ENCODE results near the gene RNF17.
"Not testable (repeated sequence)": the region's sequence is repeated elsewhere in the genome, so short reads cannot be mapped to it uniquely, and the experiment has no call there.

Gene RNF17

GRCh38 chr13:24742977-24743376, 21.0 kb upstream of the RNF17 start:
- no peak for DNase-seq

DNA sequence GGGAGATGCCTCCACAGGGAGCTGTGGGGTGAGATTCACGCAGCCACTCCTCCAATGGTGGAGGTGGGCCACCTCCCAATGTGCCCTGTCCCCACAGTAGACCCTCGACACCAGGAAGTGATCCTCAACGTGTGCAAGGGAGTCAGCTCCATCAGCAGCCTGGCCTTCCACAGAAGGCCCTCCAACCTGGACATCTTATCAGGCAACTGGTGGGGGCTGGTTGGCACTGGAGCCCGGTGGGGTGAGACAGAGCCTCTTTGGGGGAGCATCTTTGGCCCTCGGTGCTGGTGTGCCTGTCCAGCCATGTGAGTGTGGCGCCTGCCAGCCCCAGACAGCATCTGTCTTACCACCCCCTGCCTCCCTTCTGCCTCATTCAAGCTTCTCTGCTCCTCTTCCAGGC, 19.7 kb upstream of the RNF17 start:
- DNase-seq = no peak

GRCh38 chr13:24745516-24745860, 18.5 kb upstream of the RNF17 start:
- DNase-seq = no peak

GRCh38 chr13:24745861-24746617, 17.9 kb upstream of the RNF17 start:
- no peak for DNase-seq

GRCh38 chr13:24746618-24747247, 17.2 kb upstream of the RNF17 start:
- DNase-seq = no peak

DNA sequence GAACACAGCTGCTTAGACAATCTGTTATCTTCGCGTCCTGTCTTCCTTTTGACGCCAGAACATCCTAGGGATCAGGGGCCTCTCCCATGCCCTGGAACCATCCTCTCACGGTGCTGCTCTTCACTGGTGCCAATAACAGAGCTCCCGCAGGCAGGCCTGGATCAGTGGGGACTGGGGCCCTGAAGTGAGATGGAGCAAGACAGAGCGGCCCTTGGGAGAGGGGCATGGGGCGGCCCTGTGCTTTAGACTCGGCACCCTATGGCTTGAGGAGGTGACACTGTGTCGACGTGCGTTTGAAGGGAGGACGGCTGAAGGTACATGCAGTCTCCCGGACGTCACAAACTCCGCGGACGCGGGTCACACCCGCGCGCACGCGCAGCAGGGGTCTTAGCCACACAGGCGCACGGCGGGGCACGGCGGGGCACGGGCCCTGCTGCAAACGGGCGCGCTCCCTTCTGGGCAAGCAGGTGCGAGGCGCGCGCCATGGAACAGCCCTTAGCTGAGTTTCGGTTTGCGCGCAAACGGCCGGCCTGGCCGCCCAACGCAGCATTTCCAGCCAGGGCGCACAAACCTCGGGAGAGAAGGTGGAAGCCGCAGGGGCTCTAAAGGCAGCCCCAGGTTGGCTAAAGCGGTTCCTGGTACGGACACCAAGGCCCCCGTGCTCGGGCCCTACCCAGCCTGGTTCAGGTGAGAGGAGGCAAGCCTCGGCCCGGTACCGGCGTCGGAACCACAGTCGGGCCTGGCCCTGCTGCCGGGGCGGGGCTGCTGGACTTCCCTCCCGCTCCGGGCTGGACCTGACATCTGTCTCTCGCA, 16.5 kb upstream of the RNF17 start:
- DNase-seq = no peak

- DNase-seq = no peak
Observed at GRCh38 chr13:24748061-24748400, 15.9 kb upstream of the RNF17 start.

DNA sequence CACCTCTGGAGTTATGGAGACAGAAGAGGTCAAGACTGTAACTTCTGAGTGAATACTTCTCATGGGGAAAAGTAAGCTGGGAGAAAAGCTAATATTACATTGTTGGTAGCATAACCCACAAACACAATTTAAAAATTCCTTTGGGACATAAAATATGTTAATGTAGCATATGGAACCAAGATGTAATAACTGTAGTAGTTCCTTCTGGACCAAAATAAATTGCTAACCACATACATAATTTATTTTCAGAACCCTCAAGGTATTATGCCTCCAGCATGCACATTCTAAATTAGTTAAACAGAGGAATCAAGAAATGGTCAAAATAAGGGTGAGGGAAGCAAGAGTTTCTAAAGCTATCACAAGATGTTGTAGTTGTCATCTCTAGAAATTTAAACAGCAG, 4.8 kb upstream of the RNF17 start:
- DNase-seq = no peak

- no peak for DNase-seq
Observed at GRCh38 chr13:24764276-24764630, 284 bp downstream of the RNF17 start.

DNA sequence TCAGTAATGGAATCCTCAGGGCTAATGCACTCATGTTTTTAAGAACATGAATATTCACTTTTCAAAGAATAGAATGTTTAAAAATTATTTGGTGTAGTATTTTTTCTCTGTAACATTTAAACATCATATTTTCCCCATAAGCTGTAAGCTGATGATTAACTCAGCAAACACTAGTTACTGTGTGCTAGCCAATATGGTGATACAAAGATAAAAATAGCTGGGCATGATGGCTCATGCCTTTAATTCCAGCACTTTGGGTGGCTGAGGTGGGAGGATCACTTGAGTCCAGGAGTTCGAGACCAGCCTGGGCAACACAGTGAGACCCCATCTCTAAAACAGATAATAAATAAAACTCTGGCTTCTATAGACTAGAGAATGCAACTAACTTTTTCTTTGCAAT, 13.2 kb downstream of the RNF17 start:
- no peak for DNase-seq

GRCh38 chr13:24784319-24784718, 20.4 kb downstream of the RNF17 start:
- DNase-seq = no peak

- DNase-seq = no peak
Observed at GRCh38 chr13:24788538-24788937, 24.6 kb downstream of the RNF17 start.

DNA sequence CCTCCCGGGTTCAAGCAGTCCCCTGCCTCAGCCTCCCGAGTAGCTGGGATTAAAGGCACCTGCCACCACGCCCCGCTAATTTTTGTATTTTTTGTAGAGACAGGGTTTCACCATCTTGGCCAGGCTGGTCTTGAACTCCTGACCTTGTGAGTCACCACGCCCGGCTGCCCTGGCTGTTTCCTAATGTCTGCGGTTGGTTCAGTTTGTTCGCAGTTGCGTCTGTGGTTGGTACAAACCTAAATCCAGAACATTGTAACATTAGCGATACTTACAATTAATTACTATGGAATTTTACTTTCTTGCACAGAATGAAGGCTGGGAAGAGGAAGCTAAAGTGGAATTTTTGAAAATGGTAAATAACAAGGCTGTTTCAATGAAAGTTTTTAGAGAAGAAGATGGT, 38.1 kb downstream of the RNF17 start:
- DNase-seq = no peak

DNA sequence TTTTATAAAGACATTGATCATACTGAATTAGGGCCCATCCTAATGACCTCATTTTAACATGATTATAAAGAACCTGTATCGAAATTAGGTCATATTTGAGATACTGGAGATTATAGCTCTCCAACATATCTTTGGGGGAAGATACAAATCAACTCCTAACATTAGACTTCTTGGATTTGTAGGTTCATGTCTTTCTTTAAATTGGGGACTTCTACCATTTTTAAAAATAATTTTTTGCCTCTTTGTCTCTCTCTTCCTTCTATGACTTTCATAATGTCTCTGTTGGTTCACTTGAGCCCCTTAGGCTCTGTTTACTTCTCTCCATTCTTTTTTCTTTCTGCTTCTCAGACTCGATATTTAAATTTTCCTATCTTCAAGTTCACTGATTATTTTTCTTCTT, 57.2 kb downstream of the RNF17 start:
- DNase-seq = no peak

DNA sequence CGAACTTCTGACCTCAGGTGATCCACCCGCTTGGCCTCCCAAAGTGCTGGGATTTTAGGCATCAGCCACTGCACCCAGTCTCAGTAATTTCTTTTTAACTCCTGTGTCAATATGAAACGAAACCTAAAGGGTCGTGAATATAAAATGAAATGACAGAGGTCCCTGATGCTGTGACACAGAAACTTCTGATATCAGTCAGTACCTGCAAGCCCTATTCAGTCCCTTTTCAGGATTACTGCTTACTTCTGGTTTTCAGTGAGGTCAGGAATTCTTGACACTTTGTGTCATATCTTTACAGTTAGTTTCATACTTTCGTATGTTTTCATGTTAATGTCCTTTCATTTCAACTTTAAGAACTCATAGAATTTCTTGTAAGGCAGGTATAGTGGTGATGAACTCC, 58.7 kb downstream of the RNF17 start:
- no peak for DNase-seq

DNA sequence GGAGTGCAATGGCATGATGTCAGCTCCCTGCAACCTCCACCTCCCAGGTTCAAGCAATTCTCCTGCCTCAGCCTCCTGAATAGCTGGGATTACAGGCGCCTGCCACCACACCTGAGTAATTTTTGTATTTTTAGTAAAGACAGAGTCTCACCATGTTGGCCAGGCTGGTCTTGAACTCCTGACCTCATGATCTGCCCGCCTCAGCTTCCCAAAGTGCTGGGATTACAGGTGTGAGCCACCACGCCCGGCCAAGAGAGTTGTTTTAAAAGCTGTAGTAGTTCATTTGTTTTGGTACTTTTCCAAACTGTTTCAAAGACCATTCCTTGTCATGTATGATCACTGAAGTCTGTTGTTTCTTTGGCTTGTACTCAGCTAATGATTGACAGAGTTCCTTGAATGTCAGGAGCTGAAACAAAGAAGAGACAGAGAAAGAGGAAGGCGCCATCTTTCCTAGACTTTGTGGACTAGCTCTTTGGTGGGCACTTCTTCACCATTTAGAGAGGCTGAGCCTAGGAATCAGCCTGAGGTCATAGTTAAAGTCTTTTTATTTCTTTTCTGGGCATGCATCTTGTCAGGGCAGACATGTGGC, 59.2 kb downstream of the RNF17 start:
- DNase-seq = not testable (repeated sequence)

- no peak for DNase-seq
Observed at GRCh38 chr13:24827799-24828198, 63.8 kb downstream of the RNF17 start.

DNA sequence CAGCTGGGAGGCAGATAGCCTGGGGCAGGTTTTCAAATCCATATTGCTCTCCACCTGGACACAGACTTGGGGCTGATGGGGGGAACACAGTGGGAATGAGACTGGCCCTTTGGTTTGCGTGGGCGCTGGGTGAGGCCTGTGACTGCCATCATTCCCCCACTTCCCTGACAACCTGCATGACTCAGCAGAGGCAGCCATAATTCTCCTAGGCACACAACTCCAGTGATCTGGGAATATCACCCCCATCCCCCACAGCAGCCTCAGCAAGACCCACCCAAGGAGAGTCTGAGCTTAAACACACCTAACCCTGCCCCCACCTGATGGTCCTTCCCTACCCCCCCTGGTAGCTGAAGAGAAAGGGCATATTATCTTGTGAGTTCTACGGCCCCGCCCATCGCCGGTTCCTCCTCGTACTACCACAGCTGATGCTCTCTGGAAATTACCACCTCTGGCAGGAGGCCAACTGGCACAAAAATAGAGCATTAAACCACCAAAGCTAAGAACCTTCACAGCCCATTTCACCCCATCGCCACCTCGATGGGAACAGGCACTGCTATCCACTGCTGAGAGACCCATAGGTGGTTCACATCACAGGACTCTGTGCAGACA, 71.0 kb downstream of the RNF17 start:
- no peak for DNase-seq

DNA sequence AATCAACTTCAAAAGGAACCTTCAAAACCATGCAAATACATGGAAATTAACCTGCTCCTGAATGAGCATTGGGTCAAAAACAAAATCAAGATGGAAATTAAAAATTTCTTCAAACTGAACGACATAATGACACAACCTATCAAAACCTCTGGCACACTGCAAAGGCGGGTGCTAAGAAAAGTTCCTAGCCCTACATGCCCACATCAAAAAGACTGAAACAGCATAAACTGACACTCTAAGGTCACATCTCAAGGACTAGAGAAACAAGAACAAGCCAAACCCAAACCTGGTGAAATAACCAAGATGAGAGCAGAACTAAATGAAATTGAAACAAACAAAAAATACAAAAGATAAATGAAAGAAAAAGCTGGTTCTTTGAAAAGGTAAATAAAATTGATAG, 73.6 kb downstream of the RNF17 start:
- not testable (repeated sequence) for DNase-seq

DNA sequence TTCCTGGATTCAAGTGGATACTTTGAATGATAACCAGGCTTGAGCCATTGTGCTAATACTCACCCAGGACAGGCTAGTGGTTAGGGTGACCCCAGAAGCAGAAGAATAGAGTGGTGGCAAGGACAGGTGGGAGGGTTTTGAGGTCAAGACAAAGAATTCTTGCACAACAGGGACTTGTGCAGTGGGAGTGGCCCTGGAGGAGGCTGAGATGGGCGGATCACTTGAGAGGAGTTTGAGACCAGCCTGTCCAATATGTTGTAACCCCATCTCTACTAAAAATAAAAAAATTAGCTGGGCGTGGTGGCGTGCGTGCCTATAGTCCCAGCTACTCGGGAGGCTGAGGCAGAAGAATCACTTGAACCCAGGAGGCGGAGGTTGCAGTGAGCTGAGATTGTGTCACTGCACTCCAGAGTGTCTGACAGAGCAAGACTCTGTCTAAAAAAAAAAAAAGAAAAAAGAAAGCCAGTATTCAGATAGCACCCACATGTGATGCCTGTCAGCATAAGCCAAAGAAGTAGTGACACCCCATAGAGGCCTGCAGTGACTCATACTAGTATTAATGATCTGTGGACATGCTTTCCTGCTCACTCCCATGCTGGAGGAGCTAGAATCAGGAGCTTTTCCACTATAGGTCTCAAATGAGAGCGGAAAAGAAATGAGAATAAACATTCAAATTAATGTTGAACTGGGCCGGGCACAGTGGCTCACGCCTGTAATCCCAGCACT, 78.7 kb downstream of the RNF17 start:
- DNase-seq = no peak

DNA sequence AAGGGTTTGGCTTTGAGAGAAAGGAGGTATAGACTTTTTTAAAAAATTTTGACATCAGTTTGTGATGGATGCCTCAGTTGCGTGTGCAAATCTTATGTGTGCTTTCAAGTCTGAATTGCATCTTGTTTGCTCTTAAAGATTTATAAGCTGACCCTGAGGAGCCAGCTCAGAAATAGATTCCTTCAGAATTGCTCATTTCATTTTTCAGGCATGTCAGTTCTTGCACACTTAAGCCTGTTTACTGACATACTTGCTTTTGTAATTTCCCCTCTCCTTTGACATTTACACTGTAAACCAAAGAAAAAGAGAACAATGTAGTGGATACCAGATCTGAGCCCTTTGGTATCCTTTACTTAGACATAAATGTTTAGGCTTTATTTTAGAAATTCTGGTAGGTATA, 87.6 kb downstream of the RNF17 start:
- no peak for DNase-seq

- no peak for DNase-seq
Observed at GRCh38 chr13:24854311-24854710, 90.3 kb downstream of the RNF17 start.

DNA sequence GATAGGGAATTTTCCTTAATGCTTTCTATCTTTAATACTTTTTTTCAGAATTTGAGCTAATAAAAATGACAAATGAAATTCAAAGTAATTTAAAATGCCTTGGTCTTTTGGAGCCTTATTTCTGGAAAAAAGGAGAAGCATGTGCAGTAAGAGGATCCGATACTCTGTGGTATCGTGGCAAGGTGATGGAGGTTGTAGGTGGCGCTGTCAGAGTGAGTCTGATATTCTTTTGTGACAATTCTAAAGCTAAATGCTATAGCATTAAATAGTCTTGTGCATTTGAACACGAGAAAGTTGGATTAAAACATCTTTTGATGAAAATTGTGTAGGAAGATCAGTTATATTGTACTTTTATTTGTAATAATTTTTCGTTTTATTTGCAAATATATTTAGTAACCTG, 95.0 kb downstream of the RNF17 start:
- DNase-seq = no peak
